HEK293T (cell line): ENCODE results near the gene FRMD4B.

ENCODE experiments used
- ARNT ChIP-seq: fragments of 450-650 bp; IDR thresholded peaks from 2 replicates; pipeline ENCODE4 v1.6.1; 2017; ENCODE audit warnings: mild to moderate bottlenecking
- ELF4 ChIP-seq: fragments of 450-650 bp; IDR thresholded peaks from 2 replicates; pipeline ENCODE4 v1.6.1; 2017; ENCODE audit warnings: antibody characterized with exemption
- FOXM1 ChIP-seq: fragments of 450-650 bp; IDR thresholded peaks from 2 replicates; pipeline ENCODE4 v1.6.1; 2017; ENCODE audit warnings: mild to moderate bottlenecking, borderline replicate concordance
- SP1 ChIP-seq: fragments of 450-650 bp; IDR thresholded peaks from 2 replicates; pipeline ENCODE4 v1.6.1; 2017
- TARDBP ChIP-seq: fragments of 450-650 bp; IDR thresholded peaks from 2 replicates; pipeline ENCODE4 v1.6.1; 2016

DNA sequence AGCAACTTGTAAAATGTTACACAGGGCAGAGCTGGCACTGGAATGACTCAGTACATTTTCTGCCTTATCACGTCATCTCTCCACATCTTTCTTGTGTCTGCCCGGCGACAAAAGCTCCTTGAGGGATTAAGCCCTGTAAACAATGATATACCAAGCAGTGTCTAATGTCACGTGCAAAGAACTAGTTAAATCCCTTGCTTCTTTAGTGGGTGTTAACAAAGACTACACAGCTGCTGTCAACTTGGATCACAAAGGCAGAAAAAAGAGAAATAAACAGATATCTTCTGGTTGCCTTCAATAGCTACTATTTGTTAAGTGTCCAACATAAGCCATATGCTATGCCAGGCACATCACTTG lies 48.1 kb upstream of the FRMD4B start:
- TF ChIP-seq TARDBP (no peak), ARNT (no peak), FOXM1 (no peak), ELF4 (no peak), SP1 (no peak)
